Renal cortical epithelial cell (primary cell): ENCODE measurements around the gene BET1. TPM values are rescaled to one million over a fixed set of nuclear protein-coding genes. Genes with fewer than 3 reads are reported as not detected.

Experiments
- DNase-seq: peaks from one replicate; pipeline ENCODE4 v3.0.0-alpha.2; 2011; ENCODE audit warnings: low read depth
- total RNA-seq: library from RNA; depleted of rRNA; stranded (reverse); fragments of >200 nt; gene quantifications from 2 replicates; pipeline ENCODE4 v1.2.3, GENCODE V29; 2014

The BET1 gene
- total RNA-seq, 1 donor from 2014 or later: 63.0 TPM

- peak; percentile 19 for DNase-seq
Measured at GRCh38 chr7:94012746-94013145, 8.6 kb upstream of the BET1 start.

DNA sequence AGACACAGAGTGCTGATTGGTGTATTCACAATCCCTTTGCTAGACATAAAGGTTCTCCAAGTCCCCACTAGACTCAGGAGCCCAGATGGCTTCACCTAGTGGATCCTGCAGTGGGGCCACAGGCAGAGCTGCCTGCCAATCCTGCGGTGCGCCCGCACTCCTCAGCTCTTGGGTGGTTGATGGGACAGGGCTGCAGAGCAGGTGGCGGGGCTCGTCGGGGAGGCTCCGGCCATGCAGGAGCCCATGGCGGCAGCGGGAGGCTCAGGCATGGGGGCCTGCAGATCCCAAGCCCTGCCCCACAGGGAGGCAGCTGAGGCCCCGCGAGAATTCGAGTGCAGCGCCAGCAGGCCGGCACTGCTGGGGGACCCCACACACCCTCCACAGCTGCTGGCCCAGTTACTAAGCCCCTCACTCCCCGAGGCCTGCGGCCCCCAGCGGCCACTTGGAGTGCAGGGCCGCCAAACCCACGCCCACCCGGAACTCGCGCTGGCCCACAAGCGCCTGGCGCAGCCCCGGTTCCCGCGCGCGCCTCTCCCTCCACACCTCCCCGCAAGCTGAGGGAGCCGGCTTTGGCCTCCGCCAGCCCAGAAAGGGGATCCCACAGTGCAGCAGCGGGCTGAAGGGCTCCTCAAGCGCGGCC, 7.7 kb upstream of the BET1 start:
- DNase-seq: no peak

DNA sequence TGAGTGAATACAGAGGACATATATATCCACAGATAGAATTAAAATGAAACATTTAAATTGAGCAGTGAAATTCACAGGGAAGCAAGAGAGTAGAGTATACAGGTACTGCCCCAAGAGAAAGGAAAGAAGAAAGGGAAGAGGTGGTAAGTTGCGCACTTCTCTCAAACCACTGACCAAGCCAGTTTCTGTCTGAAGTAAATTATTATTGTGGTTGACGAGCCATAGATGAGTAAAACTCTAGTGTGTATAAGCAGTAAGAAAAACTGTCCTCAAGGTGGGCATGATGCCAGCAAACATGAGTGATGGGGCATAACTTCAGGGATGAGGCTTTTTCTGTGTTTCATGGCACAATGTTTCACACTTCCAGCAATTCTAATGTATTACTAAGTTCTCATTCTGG, 4.4 kb upstream of the BET1 start:
- DNase-seq: peak; percentile 96

DNA sequence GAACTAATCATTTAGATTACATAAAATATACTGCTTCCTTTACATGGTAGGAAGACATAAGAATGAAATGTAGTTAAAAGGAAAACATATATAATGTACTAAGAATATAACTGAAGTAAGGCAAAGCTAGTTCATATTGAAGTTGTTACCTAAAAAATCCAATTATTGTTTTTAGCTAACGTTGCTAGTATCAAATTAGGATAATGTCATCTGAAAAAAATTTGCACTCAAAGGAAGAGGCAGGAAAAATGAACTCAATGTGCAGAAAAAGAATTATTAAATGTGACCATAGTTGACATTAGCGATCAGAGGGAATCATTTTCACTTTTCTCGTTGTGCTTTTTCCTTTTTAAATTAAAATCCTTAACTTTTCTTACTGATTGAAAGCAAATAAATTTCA, 1.6 kb upstream of the BET1 start:
- no peak for DNase-seq

DNA sequence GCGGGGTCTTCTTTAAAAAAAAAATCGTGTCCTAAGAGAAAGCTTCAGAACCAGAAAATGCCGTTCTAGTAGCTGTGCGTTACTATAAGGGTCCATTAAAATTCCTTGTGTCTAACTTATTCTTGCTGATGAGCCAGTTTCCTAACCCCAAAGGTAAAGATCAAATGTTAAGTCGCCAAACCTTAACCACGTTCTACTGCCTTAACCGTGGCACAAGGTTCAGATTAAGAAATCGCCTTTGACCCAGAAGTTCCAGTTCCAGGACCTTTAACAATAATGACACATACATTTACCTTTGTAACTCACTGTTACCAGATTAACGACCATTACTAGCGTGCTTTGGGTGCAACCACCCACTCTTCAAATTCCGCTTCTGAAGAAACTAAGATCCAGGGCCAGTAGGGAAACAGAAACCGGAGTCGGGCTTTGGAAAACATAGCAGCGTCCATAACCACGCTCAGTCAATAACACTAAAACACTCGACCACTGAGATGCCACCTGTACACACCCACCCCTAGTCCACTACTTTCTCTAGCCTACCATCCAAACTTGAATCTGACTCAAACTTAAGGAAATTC, 620 bp downstream of the BET1 start:
- peak; percentile 65 for DNase-seq

DNA sequence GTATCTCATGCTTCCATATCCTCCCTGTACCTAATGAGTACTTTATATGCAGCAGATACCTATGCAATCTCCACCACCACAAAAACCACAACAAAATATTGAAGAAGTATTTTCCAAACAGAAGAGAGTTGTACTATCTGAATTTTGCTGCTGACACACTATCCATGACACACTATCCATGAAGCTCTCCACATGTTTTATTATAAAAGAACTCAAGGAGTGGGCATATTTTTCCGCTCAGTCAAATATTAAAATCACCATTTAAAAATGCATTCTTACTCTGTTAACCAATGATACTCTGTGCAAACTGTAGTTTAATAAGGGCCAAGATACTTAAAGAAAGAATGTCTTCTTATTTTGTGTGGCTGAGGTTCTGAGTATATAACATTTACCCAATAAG, 2.8 kb downstream of the BET1 start:
- DNase-seq: no peak

GRCh38 chr7:93997868-93998267, 6.3 kb downstream of the BET1 start:
- no peak for DNase-seq

DNA sequence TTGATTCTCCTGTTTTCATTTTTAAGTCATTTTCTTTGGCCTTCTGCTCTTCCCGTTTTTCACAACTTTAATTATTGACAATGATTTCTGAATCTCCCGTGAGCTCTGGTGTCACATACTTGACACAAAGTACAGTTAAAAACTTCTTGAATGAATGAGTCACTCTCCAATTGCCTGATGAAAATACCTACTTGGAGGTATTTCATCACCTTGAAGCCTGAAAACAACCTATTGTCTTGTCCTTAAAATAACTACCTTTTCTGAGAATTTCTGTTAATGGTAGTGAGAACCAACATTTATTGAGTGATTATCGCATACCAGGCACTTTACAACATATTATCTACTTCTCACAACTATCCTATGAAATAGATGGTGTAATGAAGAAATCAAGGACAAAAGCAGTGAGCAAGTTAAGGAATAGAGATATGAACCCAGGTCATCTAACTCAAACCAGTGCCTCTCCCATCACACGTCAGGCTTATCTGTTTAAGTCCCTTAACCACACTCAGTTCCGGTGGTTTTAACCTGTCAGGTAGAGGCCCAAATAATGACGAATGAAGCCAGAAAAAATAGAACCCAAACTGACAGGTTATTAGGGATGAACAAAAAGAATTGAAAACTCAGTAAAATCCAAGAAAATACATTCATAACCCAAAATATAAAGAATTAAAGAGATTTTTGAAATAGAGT, 11.6 kb downstream of the BET1 start:
- peak; percentile 80 for DNase-seq

- DNase-seq: no peak
Measured at GRCh38 chr7:93987297-93987696, 16.9 kb downstream of the BET1 start.

DNA sequence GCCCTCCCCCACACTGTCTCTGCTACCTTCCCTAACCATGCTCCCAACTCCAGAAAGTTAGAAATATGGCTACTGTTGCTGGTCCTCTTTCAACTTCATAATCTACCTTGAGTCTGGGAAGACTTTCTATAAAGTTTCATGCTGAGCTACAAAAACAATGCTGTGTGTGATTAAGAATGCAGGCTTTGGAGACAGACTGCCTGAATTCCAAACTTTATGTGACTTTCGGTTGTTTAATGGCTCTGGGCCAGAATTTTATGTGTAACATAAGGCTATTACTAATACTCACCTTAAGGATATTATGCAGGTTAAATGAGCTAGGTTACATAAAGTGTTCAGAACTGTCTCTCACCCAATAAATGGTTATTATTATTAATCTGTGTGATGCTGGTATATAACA, 19.1 kb downstream of the BET1 start:
- DNase-seq: peak; percentile 33

GRCh38 chr7:93984024-93984423, 20.1 kb downstream of the BET1 start:
- DNase-seq: no peak

- DNase-seq: no peak
Measured at GRCh38 chr7:93981480-93981874, 22.7 kb downstream of the BET1 start.

DNA sequence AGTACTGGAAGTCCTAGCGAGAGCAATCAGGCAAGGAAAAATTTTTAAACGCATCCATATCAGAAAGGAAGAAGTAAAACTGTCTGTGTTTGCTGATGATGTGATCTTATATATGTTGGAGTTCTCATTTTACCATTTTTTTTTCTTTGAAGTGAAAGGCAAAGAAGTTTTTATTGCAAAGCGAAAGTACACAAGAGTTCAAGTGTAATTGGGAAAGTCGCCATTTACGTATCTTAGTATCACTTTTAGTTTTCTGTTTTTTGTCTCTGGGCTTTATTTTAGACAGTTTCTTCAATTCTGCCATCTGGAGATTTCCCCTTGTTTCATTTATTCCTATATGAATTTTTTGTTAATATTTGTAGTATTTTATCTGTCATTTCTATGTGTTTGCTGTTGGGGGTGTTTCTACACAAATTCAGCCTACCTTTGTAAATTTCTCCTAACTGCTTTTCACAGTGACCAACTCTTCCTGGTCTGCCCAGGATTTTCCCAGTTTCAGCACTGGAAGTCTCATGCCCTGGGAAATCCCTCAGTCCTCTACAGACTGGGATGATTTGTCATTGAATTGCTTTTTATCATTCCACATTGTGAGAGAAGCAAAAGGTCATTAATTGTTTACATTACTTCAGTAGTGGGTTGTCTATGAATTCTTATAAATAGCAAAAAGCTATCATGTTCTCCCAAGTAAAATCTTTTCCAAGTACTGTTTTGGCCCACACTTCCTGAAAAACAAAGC, 23.2 kb downstream of the BET1 start:
- DNase-seq: no peak

DNA sequence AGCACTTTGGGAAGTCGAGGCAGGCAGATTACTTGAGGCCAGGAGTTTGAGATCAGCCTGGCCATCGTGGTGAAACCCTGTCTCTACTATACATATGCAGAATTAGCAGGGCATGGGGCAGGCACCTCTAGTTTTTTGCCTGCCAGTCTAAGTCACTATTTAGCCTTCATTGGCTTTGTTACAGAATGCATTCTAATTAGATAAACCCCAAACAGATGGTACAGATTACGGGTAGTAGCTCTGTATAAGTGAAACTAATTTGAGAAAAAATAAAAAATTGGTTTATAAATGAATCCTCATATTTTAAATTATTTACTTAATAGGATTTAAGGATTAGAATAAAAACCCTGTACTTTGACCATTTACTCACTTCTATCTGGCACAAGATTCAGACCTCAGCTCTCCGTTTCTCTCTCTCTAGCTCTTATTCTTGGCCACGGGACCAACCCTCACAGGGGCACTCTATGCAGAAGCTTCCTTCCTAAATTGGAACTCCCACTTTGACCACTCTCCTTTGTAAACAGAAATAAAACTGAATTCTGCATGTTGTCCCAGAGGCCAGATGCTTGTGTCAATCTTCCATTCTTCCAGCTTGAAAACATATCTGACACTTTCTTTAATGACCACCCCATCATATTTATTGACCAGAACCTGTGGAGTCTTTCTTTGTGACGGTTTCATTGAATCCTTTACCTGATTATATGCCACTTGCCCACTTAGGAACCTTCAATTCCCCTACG, 26.8 kb downstream of the BET1 start:
- no peak for DNase-seq

DNA sequence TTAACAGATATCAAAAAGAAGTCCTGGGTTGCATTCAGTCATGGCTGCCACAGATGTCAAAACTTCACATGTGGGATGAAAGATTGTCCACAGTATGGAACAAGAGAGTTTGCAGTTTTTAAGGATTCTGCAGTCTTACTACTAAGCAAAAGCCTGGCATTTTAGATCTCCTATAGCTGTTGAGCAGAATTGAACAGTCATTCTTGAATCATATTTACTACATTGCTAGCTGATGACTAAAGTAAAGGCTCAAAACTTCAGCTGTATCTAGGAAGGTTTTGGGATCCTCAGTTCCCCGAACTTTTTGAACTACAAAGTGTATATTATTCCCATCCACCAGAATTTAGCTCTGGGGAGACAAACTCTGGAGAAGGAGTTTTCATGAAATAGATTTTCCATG, 31.0 kb downstream of the BET1 start:
- DNase-seq: no peak

GRCh38 chr7:93972029-93972725, 32.0 kb downstream of the BET1 start:
- DNase-seq: no peak

- no peak for DNase-seq
Measured at GRCh38 chr7:93968911-93969620, 35.1 kb downstream of the BET1 start.

GRCh38 chr7:93964813-93965212, 39.3 kb downstream of the BET1 start:
- DNase-seq: no peak

- DNase-seq: no peak
Measured at GRCh38 chr7:93964262-93964661, 39.9 kb downstream of the BET1 start.

- no peak for DNase-seq
Measured at GRCh38 chr7:93960986-93961385, 43.2 kb downstream of the BET1 start.

GRCh38 chr7:93958651-93959050, 45.5 kb downstream of the BET1 start:
- no peak for DNase-seq
